Tibial nerve (tissue), 4 donors: ENCODE data around the gene MOB1B. TPM values are rescaled to one million over a fixed set of nuclear protein-coding genes. Genes with fewer than 3 reads are reported as not detected.

Source experiments
- DNase-seq, 2 donors: peaks; one replicate each; pipeline ENCODE4 v3.0.0-alpha.2; 2019; ENCODE audit warnings: low spot score in 2 of 2
- H3K27ac ChIP-seq, 4 donors: fragments of 200-600 bp; sonication (generic) in 3 of 4; one replicate each; pipeline ENCODE4 v1.5.1; 2017 to 2019; ENCODE audit warnings: mild to moderate bottlenecking in 1 of 4
- H3K27me3 ChIP-seq, 2 donors: fragments of 200-600 bp; sonication (generic) in 1 of 2; one replicate each; pipeline versions ENCODE4 v1.5.1 to v1.6.0; 2017 to 2019
- H3K36me3 ChIP-seq, 3 donors: fragments of 200-600 bp; sonication (generic); one replicate each; pipeline ENCODE4 v1.5.1; 2018 to 2019
- H3K4me1 ChIP-seq, 4 donors: fragments of 200-600 bp; sonication (generic) in 3 of 4; one replicate each; pipeline ENCODE4 v1.5.1; 2017 to 2019
- H3K4me3 ChIP-seq, 4 donors: fragments of 200-600 bp; sonication (generic) in 3 of 4; one replicate each; pipeline ENCODE4 v1.5.1; 2017 to 2019; ENCODE audit warnings: mild to moderate bottlenecking in 1 of 4, moderate library complexity in 1 of 4
- H3K9me3 ChIP-seq, 4 donors: fragments of 200-600 bp; sonication (generic) in 3 of 4; one replicate each; pipeline ENCODE4 v1.5.1; 2017 to 2019
- EP300 ChIP-seq, 2 donors: sonication (generic); formaldehyde crosslinking; IDR thresholded peaks; one replicate each; pipeline ENCODE4 v1.6.1; 2017; ENCODE audit warnings: antibody characterized with exemption in 2 of 2, mild to moderate bottlenecking in 1 of 2
- POLR2A ChIP-seq, 2 donors: fragments of 450-650 bp; IDR thresholded peaks; one replicate each; pipeline ENCODE4 v1.6.1; 2017; ENCODE audit warnings: antibody characterized with exemption in 2 of 2, mild to moderate bottlenecking in 2 of 2, moderate library complexity in 2 of 2
- WGBS, 2 donors: methylation state at CpG; one replicate each; pipeline ENCODE4 v1.1.5; 2018; 5-methylcytosine and 5-hydroxymethylcytosine counted together
- total RNA-seq, 4 donors: library from RNA; depleted of rRNA; stranded (reverse); fragments of >200 nt; gene quantifications; one replicate each; pipeline ENCODE4 v1.1.0, GENCODE V29; 2016
- TF ChIP-seq, protein P1 (sequence below), 5 experiments: fragments of 200-600 bp in 3 of 5; fragments of 450-650 bp in 2 of 5; sonication (generic) in 3 of 5; IDR thresholded peaks; one replicate each; pipeline ENCODE4 v1.5.1; 2016 to 2019; ENCODE audit warnings: antibody characterized with exemption in 5 of 5, mild to moderate bottlenecking in 3 of 5, moderate library complexity in 2 of 5

The MOB1B gene
- total RNA-seq, 4 donors from 2014 or later: 12.7 to 23.8 (median 18.2) TPM

DNA sequence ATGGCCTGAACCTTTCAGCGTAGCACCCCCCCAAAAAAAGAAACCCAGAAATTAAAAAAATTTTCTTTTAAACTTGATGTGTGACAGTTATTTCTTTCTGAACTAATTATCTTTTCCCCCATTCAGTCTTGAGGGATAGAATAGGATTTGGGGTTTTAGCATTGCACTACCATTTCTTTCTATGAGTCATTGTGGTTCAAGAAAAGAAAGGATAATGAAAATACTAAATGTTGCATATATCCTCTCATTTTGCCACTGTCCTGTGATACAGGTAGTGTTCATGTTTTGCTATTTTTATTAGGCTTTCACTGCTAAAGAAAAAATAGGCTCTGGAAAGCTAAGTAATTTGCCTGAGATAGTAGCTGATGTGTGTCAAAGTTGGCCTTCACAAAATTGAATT lies 51.9 kb downstream of the MOB1B start:
- peaks cover 0 to 7% (median 0%) of the 10 kb centered on the region in 4 donors for H3K4me1 ChIP-seq
- peaks cover 0 to under 1% (median 0%) of the 10 kb centered on the region in 3 donors for H3K36me3 ChIP-seq
- no peak overlapping the region for H3K4me3 ChIP-seq
- H3K9me3 ChIP-seq: no peaks in the 10 kb centered on the region
- no peak for DNase-seq
- TF ChIP-seq EP300 (IDR thresholded peaks at IDR 0.05) (no peak), POLR2A (IDR thresholded peaks at IDR 0.05) (no peak)
- TF ChIP-seq, protein P1, sequence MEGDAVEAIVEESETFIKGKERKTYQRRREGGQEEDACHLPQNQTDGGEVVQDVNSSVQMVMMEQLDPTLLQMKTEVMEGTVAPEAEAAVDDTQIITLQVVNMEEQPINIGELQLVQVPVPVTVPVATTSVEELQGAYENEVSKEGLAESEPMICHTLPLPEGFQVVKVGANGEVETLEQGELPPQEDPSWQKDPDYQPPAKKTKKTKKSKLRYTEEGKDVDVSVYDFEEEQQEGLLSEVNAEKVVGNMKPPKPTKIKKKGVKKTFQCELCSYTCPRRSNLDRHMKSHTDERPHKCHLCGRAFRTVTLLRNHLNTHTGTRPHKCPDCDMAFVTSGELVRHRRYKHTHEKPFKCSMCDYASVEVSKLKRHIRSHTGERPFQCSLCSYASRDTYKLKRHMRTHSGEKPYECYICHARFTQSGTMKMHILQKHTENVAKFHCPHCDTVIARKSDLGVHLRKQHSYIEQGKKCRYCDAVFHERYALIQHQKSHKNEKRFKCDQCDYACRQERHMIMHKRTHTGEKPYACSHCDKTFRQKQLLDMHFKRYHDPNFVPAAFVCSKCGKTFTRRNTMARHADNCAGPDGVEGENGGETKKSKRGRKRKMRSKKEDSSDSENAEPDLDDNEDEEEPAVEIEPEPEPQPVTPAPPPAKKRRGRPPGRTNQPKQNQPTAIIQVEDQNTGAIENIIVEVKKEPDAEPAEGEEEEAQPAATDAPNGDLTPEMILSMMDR (IDR thresholded peaks at IDR 0.05): no peak
- no peak overlapping the region for H3K27ac ChIP-seq
- no peaks in the 10 kb centered on the region for H3K27me3 ChIP-seq
- 47 to 96% methylated on average over 1 of the region's 1 CpG for WGBS, 2 donors

DNA sequence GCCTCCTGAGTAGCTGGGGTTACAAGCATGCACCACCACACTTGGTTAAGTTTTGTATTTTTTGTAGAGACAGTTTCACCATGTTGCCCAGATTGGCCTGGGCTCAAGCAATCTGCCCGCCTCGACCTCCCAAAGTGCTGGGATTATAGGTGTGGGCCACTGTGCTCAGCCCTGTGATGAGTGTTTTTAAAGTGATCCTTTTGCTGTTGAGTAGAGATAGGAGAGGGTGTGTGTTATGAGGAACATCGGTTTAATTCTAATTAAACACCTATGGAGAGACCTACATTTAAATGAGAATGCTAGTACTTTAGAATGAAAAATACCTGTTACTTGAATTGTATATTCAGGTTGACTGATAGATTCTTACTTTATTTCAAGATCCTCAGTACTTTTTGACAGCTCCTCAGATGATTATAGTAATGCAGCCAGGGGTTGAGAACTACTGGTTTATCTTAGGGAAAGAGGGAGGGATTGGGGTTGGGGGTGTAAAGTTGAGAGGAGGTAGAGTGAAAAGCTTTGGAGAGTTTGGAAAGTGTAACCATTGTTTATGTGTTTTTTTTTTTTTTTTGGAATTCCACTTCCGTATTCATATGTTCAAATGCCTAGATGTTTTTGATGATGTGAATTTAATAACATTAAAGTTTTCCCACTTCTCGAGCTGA lies 54.5 kb downstream of the MOB1B start:
- WGBS, 2 donors: 72 to 75% methylated on average over 5 of the region's 5 CpGs
- H3K27me3 ChIP-seq: no peaks in the 10 kb centered on the region
- H3K36me3 ChIP-seq: peaks cover 0 to 9% (median 0%) of the 10 kb centered on the region in 3 donors
- peaks cover 0 to 4% (median 0%) of the 10 kb centered on the region in 4 donors for H3K4me1 ChIP-seq
- H3K9me3 ChIP-seq: no peaks in the 10 kb centered on the region
- no peak for DNase-seq
- no peak for TF ChIP-seq EP300 (IDR thresholded peaks at IDR 0.05)
- no peak for TF ChIP-seq POLR2A (IDR thresholded peaks at IDR 0.05)
- TF ChIP-seq, protein P1 (IDR thresholded peaks at IDR 0.05): no peak
- no peak overlapping the region for H3K27ac ChIP-seq
- no peak overlapping the region for H3K4me3 ChIP-seq

DNA sequence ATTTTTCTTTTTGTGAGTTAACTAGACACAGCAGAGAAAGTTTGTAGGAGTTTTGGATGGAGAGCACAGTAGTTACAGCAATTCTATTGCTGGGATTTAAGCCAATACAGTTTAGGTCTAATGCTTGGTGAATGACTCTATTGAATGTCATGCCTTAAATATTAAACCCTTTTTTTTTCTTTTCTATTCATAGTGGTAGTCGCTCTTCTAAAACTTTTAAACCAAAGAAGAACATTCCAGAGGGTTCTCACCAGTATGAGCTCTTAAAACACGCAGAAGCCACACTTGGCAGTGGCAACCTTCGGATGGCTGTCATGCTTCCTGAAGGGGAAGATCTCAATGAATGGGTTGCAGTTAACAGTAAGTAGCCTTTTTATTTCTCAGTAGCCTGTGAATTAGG lies 56.5 kb downstream of the MOB1B start:
- DNase-seq: no peak
- TF ChIP-seq, protein P1 (IDR thresholded peaks at IDR 0.05): no peak
- TF ChIP-seq EP300 (IDR thresholded peaks at IDR 0.05) (no peak), POLR2A (IDR thresholded peaks at IDR 0.05) (no peak)
- no peaks in the 10 kb centered on the region for H3K27me3 ChIP-seq
- peaks cover 0 to 16% (median 0%) of the 10 kb centered on the region in 3 donors for H3K36me3 ChIP-seq
- whole genome bisulfite sequencing, 2 donors: 36 to 51% methylated on average over 3 of the region's 3 CpGs
- H3K27ac ChIP-seq: peak overlapping the region in 1 of 4 donors; percentile 16
- no peaks in the 10 kb centered on the region for H3K9me3 ChIP-seq
- no peak overlapping the region for H3K4me3 ChIP-seq
- peaks cover 0 to 4% (median 0%) of the 10 kb centered on the region in 4 donors for H3K4me1 ChIP-seq

DNA sequence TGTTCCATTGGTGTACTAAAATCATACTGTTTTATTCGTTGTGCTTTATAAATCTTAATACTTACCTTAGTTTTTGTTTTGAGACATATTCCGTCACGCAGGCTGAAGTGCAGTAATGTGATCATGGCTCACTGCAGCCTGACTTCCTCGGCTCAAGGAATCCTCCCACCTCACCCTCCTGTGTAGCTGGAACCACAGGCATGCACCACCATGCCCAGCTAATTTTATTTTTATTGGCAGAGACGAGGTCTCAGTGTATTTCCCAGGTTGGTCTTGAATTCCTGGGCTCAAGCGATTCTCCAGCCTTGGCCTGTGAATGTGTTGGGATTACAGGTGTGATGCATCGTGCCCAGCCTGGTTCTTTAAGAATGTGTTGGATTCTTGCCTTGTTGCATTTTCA lies 66.9 kb downstream of the MOB1B start:
- no peaks in the 10 kb centered on the region for H3K4me1 ChIP-seq
- 89 to 92% methylated on average over 7 of the region's 7 CpGs for WGBS, 2 donors
- no peak overlapping the region for H3K4me3 ChIP-seq
- H3K36me3 ChIP-seq: peaks cover 0 to 36% (median 0%) of the 10 kb centered on the region in 3 donors
- DNase-seq: no peak
- H3K27ac ChIP-seq: no peak overlapping the region
- no peaks in the 10 kb centered on the region for H3K9me3 ChIP-seq
- TF ChIP-seq, protein P1 (IDR thresholded peaks at IDR 0.05): no peak
- TF ChIP-seq POLR2A (IDR thresholded peaks at IDR 0.05) (no peak), EP300 (IDR thresholded peaks at IDR 0.05) (no peak)
- H3K27me3 ChIP-seq: no peaks in the 10 kb centered on the region

DNA sequence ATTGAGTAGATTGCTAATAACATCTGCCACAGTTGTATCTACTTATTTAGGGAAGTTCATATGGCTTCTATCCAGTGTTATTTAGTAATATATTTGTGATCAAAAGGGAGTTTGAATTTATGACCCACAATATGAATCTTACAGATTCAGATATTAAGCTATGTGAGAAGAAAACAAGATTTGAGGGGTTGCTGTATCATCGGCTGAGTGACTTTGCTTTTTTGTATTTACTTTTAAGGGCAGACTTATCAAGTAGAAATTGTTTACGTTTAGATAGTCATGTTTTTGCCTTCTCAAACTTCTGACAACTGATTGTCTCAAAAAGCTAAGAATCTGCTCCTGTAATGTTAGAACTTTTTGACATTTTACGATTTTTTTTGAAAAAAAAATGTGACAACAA lies 74.1 kb downstream of the MOB1B start:
- DNase-seq: no peak
- Histone ChIP-seq H3K9me3 (no peaks in the 10 kb centered on the region), H3K27me3 (no peaks in the 10 kb centered on the region), H3K4me3 (no peak overlapping the region), H3K4me1 (no peaks in the 10 kb centered on the region), H3K36me3 (peaks cover 0 to 34% (median 0%) of the 10 kb centered on the region in 3 donors), H3K27ac (no peak overlapping the region)
- WGBS, 2 donors: 82 to 85% methylated on average over 3 of the region's 3 CpGs
- TF ChIP-seq, protein P1 (IDR thresholded peaks at IDR 0.05): no peak
- no peak for TF ChIP-seq POLR2A (IDR thresholded peaks at IDR 0.05)
- TF ChIP-seq EP300 (IDR thresholded peaks at IDR 0.05): no peak
